DND-41 (cell line): ENCODE measurements around the gene PLCB4.

Experiments
- CTCF ChIP-seq: IDR thresholded peaks from 2 replicates; pipeline ENCODE4 v1.5.1; 2012; ENCODE audit warnings: borderline replicate concordance, low read length, moderate library complexity, mild to moderate bottlenecking; ENCODE audit not compliant: poor library complexity, severe bottlenecking; ENCODE audit errors: extremely low read depth
- EZH2 ChIP-seq: IDR thresholded peaks from 3 replicates; pipeline ENCODE4 v1.6.1; 2012; ENCODE audit warnings: borderline replicate concordance, low read depth, mild to moderate bottlenecking, moderate library complexity, low read length, inconsistent platforms; ENCODE audit not compliant: severe bottlenecking

- TF ChIP-seq CTCF (no peak), EZH2 (no peak)
Observed at GRCh38 chr20:9508696-9509178, 439.9 kb downstream of the PLCB4 start.
